Measurements from ENCODE around the gene COA8. TPM values are rescaled to one million over a fixed set of nuclear protein-coding genes. Genes with fewer than 3 reads are reported as not detected.
A peak's percentile ranks its signal among the peaks of the same experiment; 100 is the strongest.

COA8 gene
- total and polyA plus RNA-seq, 2 of the 4 experiments (the other 2 are of a cell fraction) = 12.2 to 21.1 TPM

DNA sequence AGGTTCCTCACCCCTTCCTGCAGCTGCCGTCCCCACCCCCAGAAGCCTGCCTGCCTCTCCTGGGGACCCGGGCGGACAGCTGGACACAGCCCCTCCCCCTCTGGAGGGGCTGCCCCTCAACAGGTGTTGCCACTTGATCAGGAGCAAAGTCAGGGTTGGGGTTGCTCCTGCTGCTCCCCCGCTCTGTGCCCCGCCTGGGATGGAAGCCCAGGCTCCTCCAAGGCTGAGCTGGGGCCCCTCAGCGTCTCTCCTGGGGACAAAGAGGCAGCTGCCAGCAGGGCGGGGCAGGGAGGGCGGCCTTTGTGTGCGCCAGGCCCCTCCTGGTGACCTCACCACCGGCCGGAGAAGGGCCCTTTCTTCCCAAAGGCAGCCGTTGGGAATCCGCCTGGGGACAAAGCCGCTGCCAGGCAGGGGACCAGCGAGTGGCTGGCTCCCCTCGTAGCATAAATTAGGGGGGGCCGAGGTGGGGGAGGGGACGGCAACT, 20.1 kb upstream of the COA8 start (continued):
- no peak for TF ChIP-seq FOS (IDR thresholded peaks at IDR 0.05; ENCODE audit: low read depth, low read length)
- TF ChIP-seq MXI1 (IDR thresholded peaks at IDR 0.05; ENCODE audit: borderline replicate concordance, low read depth, low read length) = no peak

DNA sequence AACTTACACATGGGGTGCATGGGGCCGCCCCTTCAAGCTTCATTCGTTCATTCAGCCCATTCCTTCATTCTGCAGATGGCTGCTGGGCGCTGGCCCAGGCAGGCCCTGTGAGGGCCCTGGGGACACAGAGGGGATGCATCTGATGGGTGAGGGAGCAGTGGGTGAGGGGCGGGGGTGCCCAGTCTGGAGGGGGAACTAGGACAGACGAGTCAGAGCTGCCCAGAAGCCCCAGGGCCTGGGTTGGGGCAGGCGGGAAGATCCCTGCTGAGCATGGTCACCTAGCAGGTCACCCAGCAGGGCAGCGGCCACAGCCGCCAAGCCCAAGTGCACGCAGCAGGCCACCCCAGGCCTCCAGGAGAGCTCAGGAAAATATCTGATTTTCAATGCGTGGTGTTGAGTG, 19.6 kb upstream of the COA8 start:
- Histone ChIP-seq H3K9ac (ENCODE audit: low read depth, low read length) (no peak overlapping the region), H2BK5ac (ENCODE audit: low read depth, low read length, poor library complexity, severe bottlenecking) (no peak overlapping the region), H2AFZ (replicated peaks; ENCODE audit: low read length, poor library complexity) (peak overlapping the region; percentile 33), H2AK9ac (replicated peaks; ENCODE audit: low read depth, low read length, poor library complexity) (peak overlapping the region; percentile 94), H3K56ac (ENCODE audit: extremely low read depth, insufficient read depth, low read length) (no peak overlapping the region), H3K4me3 (ENCODE audit: insufficient read depth, low read depth, low read length) (no peak overlapping the region), H3K79me1 (ENCODE audit: low read depth in 1 of 2, low read length in 2 of 2) (no peaks in the 10 kb centered on the region; a peak in 1 of 4 replicates), H3K14ac (replicated peaks; ENCODE audit: low read depth, low read length) (no peak overlapping the region), H3K9me1 (ENCODE audit: insufficient read depth, low read length) (no peaks in the 10 kb centered on the region), H3K36me3 (ENCODE audit: control insufficient read depth, insufficient read depth, low read length) (no peaks in the 10 kb centered on the region), H3K27me3 (ENCODE audit: control insufficient read depth, insufficient read depth, low read length) (no peaks in the 10 kb centered on the region), H3K4me2 (ENCODE audit: low read depth, low read length) (no peak overlapping the region), H3K4ac (ENCODE audit: low read depth, low read length) (peak overlapping the region; percentile 13; the same call in 1 of the 2 replicates), H3K4me1 (ENCODE audit: control insufficient read depth, insufficient read depth, low read length) (peaks cover 23% of the 10 kb centered on the region), H4K5ac (ENCODE audit: low read depth, low read length) (no peak overlapping the region), H4K8ac (ENCODE audit: low read depth in 2 of 2, low read length in 2 of 2) (no peak overlapping the region; a peak in 1 of 4 replicates), H2BK15ac (ENCODE audit: low read depth, low read length) (no peak overlapping the region), H4K91ac (ENCODE audit: insufficient read depth, low read depth, low read length) (no peak overlapping the region), H3K18ac (ENCODE audit: low read depth, low read length) (no peak overlapping the region), H2BK20ac (ENCODE audit: low read depth, low read length) (no peak overlapping the region), H4K20me1 (ENCODE audit: insufficient read depth, low read length) (peaks cover 8% of the 10 kb centered on the region; the same call in 1 of the 2 replicates), H2BK120ac (ENCODE audit: low read depth, low read length) (no peak overlapping the region), H3K23ac (ENCODE audit: low read depth, low read length) (no peak overlapping the region), H3K9me3 (ENCODE audit: control insufficient read depth, insufficient read depth, low read length) (no peaks in the 10 kb centered on the region), H2AK5ac (ENCODE audit: low read depth, low read length) (no peak overlapping the region), H3K27ac (ENCODE audit: insufficient read depth, low read length) (no peak overlapping the region)
- WGBS, 2 experiments (ENCODE audit: extremely low coverage in 2 of 2, insufficient read length in 1 of 2) = 70% methylated on average over 2 of the region's 10 CpGs; no CpG with 5 or more reads in 1 of the 2 experiments
- POLR2A ChIA-PET (ENCODE audit: unreplicated experiment) = no interaction called here
- CTCF ChIA-PET = no interaction called here
- intact Hi-C loops (cut with micrococcal nuclease) = no loop called here
- in situ Hi-C loops (cut with MboI; ENCODE audit: low sequenced_read_pairs) = no loop called here
- DNase-seq = no peak
- ATAC-seq (ENCODE audit: low read depth) = no peak
- dilution Hi-C loops (cut with HindIII; ENCODE audit: low sequenced_read_pairs, unreplicated experiment) = no loop called here
- no TSS peak for BruUV-seq (replicated peaks)
- no peak for TF ChIP-seq CHD1 (IDR thresholded peaks at IDR 0.05; ENCODE audit: low read depth, low read length)
- TF ChIP-seq RFX5 (IDR thresholded peaks at IDR 0.05; ENCODE audit: low read depth, low read length) = no peak
- TF ChIP-seq, protein P1, sequence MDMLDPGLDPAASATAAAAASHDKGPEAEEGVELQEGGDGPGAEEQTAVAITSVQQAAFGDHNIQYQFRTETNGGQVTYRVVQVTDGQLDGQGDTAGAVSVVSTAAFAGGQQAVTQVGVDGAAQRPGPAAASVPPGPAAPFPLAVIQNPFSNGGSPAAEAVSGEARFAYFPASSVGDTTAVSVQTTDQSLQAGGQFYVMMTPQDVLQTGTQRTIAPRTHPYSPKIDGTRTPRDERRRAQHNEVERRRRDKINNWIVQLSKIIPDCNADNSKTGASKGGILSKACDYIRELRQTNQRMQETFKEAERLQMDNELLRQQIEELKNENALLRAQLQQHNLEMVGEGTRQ (IDR thresholded peaks at IDR 0.05; ENCODE audit: low read depth, low read length) = no peak
- TF ChIP-seq BHLHE40 (IDR thresholded peaks at IDR 0.05; ENCODE audit: low read depth, low read length) = no peak
- TF ChIP-seq SMC3 (IDR thresholded peaks at IDR 0.05; ENCODE audit: low read depth, low read length) = no peak
- TF ChIP-seq POLR2A (IDR thresholded peaks at IDR 0.05; ENCODE audit: low read depth, low read length) = no peak
- no peak for TF ChIP-seq RCOR1 (IDR thresholded peaks at IDR 0.05; ENCODE audit: insufficient replicate concordance, low read length)
- TF ChIP-seq RAD21 (IDR thresholded peaks at IDR 0.05; ENCODE audit: low read length) = no peak
- TF ChIP-seq, protein P2, sequence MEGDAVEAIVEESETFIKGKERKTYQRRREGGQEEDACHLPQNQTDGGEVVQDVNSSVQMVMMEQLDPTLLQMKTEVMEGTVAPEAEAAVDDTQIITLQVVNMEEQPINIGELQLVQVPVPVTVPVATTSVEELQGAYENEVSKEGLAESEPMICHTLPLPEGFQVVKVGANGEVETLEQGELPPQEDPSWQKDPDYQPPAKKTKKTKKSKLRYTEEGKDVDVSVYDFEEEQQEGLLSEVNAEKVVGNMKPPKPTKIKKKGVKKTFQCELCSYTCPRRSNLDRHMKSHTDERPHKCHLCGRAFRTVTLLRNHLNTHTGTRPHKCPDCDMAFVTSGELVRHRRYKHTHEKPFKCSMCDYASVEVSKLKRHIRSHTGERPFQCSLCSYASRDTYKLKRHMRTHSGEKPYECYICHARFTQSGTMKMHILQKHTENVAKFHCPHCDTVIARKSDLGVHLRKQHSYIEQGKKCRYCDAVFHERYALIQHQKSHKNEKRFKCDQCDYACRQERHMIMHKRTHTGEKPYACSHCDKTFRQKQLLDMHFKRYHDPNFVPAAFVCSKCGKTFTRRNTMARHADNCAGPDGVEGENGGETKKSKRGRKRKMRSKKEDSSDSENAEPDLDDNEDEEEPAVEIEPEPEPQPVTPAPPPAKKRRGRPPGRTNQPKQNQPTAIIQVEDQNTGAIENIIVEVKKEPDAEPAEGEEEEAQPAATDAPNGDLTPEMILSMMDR (conservative IDR thresholded peaks at IDR 0.05; ENCODE audit: low read depth, low read length) = no peak
- no peak for TF ChIP-seq MXI1 (IDR thresholded peaks at IDR 0.05; ENCODE audit: borderline replicate concordance, low read depth, low read length)
- no peak for TF ChIP-seq ELK1 (IDR thresholded peaks at IDR 0.05; ENCODE audit: borderline replicate concordance, low read depth, low read length)
- no peak for TF ChIP-seq MAZ (IDR thresholded peaks at IDR 0.05; ENCODE audit: borderline replicate concordance, low read depth, low read length)
- TF ChIP-seq NFE2L2 (IDR thresholded peaks at IDR 0.05; ENCODE audit: low read depth, low read length) = no peak
